SH-SY5Y (cell line): Measurements from ENCODE around the gene FAM13A.

ENCODE experiments used
- GATA2 ChIP-seq: IDR thresholded peaks from 2 replicates; pipeline ENCODE4 v1.6.1; 2011; ENCODE audit warnings: mild to moderate bottlenecking, low read depth, low read length
- GATA3 ChIP-seq: IDR thresholded peaks from 2 replicates; pipeline ENCODE4 v1.6.1; 2011; ENCODE audit warnings: low read depth, mild to moderate bottlenecking, low read length, moderate library complexity

FAM13A gene

GRCh38 chr4:88991746-88992145 is 65.2 kb downstream of the FAM13A start:
- TF ChIP-seq GATA2 (no peak), GATA3 (no peak)

GRCh38 chr4:88989990-88990389 is 67.0 kb downstream of the FAM13A start:
- TF ChIP-seq GATA3 (no peak), GATA2 (no peak)

- TF ChIP-seq GATA2 (no peak), GATA3 (no peak)
Observed at GRCh38 chr4:88985088-88985773, 71.8 kb downstream of the FAM13A start.

GRCh38 chr4:88982757-88983156 is 74.2 kb downstream of the FAM13A start:
- TF ChIP-seq GATA2: no peak

GRCh38 chr4:88981993-88982392 is 75.0 kb downstream of the FAM13A start:
- TF ChIP-seq GATA2 (no peak), GATA3 (no peak)

- no peak for TF ChIP-seq GATA2
- no peak for TF ChIP-seq GATA3
Observed at GRCh38 chr4:88981556-88981955, 75.4 kb downstream of the FAM13A start.

- TF ChIP-seq GATA3 (no peak), GATA2 (no peak)
Observed at GRCh38 chr4:88979276-88979675, 77.7 kb downstream of the FAM13A start.

- TF ChIP-seq GATA3 (no peak), GATA2 (no peak)
Observed at GRCh38 chr4:88976775-88977035, 80.3 kb downstream of the FAM13A start.

GRCh38 chr4:88975958-88976774 is 80.8 kb downstream of the FAM13A start:
- no peak for TF ChIP-seq GATA2
- TF ChIP-seq GATA3: no peak

GRCh38 chr4:88971536-88971935 is 85.4 kb downstream of the FAM13A start:
- no peak for TF ChIP-seq GATA2
- TF ChIP-seq GATA3: no peak

- TF ChIP-seq GATA3 (no peak), GATA2 (no peak)
Observed at GRCh38 chr4:88969746-88970145, 87.2 kb downstream of the FAM13A start.

GRCh38 chr4:88969271-88969670 is 87.7 kb downstream of the FAM13A start:
- TF ChIP-seq GATA2: no peak
- TF ChIP-seq GATA3: no peak

GRCh38 chr4:88967883-88968331 is 89.1 kb downstream of the FAM13A start:
- TF ChIP-seq GATA3 (no peak), GATA2 (no peak)

GRCh38 chr4:88965053-88965452 is 91.9 kb downstream of the FAM13A start:
- TF ChIP-seq GATA2 (no peak), GATA3 (no peak)

GRCh38 chr4:88964450-88964849 is 92.5 kb downstream of the FAM13A start:
- TF ChIP-seq GATA2 (no peak), GATA3 (no peak)
